Activated CD8-positive, alpha-beta memory T cell treated with anti-CD3 and anti-CD28 coated beads, Interleukin-2, amount 50 U/mL, for 4 hours (primary cell): Measurements from ENCODE around the gene PADI1.
A peak's percentile ranks its signal among the peaks of the same experiment; 100 is the strongest.

Source experiments
- DNase-seq: peaks from one replicate; pipeline ENCODE4 v3.0.0-alpha.2; 2020

PADI1 gene

GRCh38 chr1:17198476-17199258 is 6.3 kb upstream of the PADI1 start:
- no peak for DNase-seq

- DNase-seq = no peak
Observed at GRCh38 chr1:17199267-17200044, 5.5 kb upstream of the PADI1 start.

DNA sequence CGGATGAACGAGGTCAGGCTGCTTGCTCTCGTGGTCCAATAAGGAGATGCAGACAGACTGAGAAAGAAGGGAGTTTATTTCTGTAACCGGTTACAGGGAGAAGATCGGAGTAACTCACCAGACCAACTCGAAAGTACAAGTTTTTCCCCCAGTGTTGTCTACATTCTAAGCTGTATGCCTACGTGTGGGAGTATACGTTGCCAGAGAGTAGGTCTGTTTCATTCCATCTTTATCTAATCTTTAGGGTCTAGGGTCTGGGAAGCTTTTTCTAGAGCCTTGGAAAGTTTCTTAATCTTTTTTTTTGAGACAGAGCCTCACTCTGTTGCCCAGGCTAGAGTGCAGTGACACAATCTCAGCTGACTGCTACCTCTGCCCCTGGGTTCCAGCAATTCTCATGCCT is 4.7 kb upstream of the PADI1 start:
- no peak for DNase-seq

DNA sequence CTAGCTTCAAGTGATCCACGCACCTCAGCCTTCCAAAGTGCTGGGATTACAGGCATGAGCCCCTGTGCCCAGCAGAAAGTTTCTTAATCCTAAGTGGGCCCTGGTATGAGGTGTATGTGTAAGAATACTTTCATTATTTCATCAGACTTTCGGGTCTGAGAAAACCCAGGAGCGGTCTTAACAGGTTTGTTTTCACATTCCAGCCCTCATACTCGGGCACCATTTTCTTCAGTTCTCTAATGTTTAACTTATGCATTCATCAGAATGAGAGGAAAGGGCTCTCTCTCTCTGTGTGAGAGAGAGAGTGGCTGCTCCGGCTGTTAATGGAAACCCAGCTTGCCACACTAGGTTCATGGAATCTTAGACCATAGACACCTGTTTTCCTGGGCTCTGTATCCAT is 4.2 kb upstream of the PADI1 start:
- DNase-seq = no peak

DNA sequence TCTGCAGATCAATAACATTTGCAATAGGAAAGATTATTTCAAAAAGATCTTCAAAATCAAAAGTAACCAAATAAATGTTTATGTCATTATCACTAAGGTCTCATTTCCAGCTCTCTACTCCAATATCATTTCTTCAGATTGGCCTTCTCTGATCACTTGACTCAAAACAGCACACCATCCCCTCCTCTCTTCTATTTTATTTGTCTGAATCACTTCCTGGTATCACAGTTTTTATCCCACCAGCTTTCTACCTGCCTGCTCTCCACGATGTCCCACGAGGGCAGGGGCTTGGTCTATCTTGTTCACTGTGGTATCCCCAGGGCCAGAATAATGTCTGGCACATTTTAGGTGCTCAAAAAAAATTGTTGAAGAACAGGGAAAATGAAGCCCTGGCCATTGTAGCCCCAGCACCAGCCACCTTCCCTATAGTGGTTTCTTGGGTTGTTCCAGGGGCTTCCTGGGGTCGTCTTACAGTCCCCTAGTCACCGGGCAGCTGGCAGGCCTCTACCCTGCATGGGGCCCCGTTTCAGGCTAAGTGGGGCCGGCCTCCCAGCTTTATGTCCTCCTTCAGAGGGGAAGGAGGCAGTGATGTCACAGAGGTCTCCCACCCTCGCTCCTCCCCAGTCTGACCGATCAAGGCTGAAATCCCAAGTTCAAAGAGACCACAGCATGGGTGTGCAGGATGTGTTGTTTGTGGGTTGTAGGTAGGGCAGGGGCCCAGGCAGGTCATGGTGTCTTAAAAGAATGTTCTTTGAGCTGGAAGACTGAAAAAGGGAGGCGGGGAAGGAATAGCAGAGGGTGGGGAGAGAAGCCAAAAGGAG is 3.5 kb upstream of the PADI1 start:
- DNase-seq = peak; percentile 13

DNA sequence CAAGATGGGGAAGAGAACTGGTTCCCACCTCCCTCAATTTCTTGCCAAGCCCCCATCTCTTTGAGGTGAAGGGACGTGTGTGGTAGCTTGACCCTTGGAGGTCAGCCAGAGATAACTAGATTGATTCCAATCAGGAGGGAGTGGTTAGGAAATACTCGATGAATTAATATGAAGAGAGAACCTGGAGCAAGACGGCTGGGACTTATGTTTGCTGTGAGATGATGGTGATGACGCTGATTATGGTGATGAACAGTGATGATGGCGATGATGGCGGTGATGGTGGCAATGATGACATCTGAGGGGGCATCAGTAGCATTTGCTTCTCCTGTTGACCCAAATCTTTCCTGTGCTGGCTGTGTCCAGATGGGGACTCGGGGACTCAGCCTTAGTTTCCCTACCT is 724 bp downstream of the PADI1 start:
- no peak for DNase-seq

DNA sequence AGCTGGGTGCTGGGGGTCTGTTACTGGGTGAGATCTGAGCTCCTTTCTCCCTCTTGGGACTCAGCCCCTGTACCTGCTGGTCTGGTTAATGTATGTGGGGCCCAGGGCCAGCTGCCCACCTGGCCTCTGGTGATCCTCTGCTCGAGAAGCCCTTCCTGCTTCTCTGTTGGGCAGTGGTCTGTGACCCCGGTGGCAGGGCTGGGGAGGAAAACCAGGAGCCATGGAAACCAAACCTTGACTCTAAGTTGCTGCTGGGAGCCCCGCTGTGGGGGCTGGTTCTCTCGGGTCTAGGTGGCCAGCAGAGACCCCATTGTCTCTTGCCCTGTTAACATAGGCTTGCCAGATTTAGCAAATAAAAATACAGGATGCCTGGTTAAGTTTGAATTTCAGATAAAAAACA is 1.3 kb downstream of the PADI1 start:
- DNase-seq = no peak

GRCh38 chr1:17207046-17207445 is 2.1 kb downstream of the PADI1 start:
- DNase-seq = no peak

GRCh38 chr1:17207540-17207939 is 2.6 kb downstream of the PADI1 start:
- no peak for DNase-seq

- peak; percentile 40 for DNase-seq
Observed at GRCh38 chr1:17207966-17208418, 3.1 kb downstream of the PADI1 start.

DNA sequence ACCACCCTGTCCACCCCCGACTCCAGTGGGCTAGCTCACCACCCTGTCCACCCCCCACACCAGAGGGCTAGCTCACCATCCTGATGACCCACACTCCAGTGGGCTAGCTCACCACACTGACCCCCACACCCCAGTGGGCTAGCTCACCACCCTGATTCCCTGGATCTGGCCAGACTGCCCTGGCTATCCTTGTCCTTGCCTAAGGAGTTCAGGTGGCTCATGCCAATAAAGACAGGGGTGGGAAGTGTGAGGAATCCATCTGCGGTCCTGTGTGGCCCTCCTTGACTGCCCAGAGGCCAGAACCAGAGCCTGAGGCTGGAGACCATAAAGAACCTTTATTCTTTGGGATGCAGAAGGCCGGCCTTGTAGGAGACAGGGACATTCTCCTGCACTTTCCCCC is 3.6 kb downstream of the PADI1 start:
- no peak for DNase-seq

DNA sequence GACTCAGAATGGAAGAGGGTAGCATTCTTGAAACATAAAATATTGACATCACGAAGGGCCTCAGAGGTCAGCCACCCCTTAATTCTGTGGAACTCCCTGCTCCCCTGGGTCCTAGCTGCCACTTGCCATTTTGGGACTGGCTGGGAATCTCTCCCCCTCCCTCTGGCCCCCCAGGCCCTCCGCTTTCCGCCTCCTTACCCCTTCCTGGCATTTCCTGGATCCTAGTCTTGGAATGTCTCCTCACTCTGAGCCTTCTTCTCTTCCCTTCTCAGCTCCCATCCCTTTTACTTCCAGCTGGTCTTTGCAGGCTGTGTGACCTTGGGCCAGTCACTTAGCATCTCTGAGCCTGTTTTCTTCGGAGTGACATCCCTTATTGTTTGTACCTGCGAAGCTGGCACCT is 4.5 kb downstream of the PADI1 start:
- DNase-seq = no peak

GRCh38 chr1:17210176-17210575 is 5.2 kb downstream of the PADI1 start:
- no peak for DNase-seq

DNA sequence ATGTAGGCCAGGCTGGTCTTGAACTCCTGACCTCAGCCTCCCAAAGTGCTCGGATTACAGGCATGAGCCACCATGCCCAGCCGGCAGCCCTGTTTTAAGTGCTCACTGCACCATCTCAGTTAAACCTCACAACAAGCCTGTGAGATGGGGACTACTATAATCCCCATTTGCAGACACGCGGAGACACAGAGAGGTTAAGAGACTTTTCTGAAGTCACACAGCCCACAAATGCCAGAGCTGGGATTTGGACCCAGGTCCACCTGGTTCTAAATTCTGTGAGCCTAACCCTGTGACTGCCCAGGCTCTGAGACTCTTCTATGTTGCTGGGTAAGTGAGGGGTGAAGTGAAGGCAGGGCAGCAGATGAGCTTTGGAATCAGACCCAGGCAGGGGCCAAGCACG is 6.4 kb downstream of the PADI1 start:
- DNase-seq = no peak

- DNase-seq = no peak
Observed at GRCh38 chr1:17212009-17212408, 7.1 kb downstream of the PADI1 start.

GRCh38 chr1:17212487-17213121 is 7.7 kb downstream of the PADI1 start:
- DNase-seq = peak; percentile 56

- DNase-seq = no peak
Observed at GRCh38 chr1:17213148-17213781, 8.3 kb downstream of the PADI1 start.

GRCh38 chr1:17213782-17214148 is 8.8 kb downstream of the PADI1 start:
- no peak for DNase-seq

- no peak for DNase-seq
Observed at GRCh38 chr1:17214876-17215544, 10.1 kb downstream of the PADI1 start.

DNA sequence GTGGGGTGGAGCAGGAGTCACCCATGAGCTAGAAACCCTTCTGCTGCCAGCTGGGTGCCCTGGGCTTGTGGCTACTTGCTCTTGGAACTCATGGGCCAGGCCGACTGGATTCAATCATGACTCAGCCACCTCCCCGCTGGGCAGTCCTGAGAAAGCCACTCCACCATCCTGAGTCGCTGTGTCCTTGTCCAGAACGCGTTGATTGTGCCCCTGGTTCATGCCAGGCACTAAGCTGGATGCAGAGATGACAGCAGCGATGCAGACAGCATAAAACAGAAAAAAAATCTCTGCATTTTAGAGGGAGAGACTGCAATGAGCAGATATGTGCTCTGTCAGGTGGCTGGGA is 10.6 kb downstream of the PADI1 start:
- no peak for DNase-seq

DNA sequence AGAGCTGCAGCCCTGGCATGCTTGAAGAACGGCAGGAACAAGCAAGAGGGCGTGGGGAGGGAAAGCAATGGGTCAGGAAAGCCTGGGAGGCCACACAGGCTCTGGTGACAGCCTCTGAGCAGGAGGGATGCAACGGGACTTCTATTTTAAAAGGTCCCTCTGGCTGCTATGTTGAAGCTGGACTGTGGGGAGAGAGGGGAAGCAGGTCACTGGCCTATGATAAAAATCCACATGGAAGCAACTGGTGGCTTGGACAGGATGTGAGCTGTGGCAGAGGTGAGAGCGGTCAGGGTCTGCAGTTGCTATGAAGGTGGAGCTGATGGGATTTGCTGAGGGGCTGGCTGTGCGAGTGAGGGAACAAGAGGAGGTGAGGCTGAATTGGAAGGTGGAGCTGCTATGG is 11.2 kb downstream of the PADI1 start:
- DNase-seq = no peak

GRCh38 chr1:17217607-17218006 is 12.7 kb downstream of the PADI1 start:
- no peak for DNase-seq
